Measurements from ENCODE around the gene ANKRD17.

DNA sequence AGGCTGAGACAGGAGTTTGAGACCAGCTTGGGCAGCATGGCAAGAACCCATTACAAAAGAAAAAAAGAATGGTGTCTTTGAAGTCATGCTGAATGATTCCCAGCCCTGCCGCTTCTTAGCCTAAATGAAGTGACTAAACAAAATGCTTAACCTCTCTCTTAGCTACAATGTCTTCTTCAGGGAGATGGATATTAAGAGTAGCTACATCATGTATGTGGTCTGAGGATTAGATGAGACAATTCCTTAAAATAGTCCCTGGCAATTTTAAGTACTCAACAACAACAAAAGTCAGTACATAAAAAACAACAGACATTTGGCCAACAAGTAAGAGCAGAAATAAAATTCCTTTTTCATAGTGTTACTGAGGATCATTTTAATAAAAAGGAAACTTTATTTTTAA, 124.8 kb downstream of the ANKRD17 start:
- no peak for TF ChIP-seq CTCF (IDR thresholded peaks at IDR 0.05; ENCODE audit: low read depth, low read length, poor library complexity, severe bottlenecking)
- TF ChIP-seq EZH2phosphoT487 (IDR thresholded peaks at IDR 0.05; ENCODE audit: borderline replicate concordance, low read length) = no peak

All from DOHH2 (cell line).